Heart left ventricle (tissue), 13 donors: ENCODE measurements around the gene MT2A.

Source experiments
- POLR2A ChIP-seq, 2 donors: fragments of 450-650 bp; IDR thresholded peaks; one replicate each; pipeline ENCODE4 v1.6.1; 2017; ENCODE audit warnings: antibody characterized with exemption in 2 of 2, mild to moderate bottlenecking in 2 of 2, moderate library complexity in 2 of 2
- TF ChIP-seq, protein P1 (sequence below), 12 donors: fragments of 200-600 bp; sonication (generic) in 4 of 12; IDR thresholded peaks; one replicate each; pipeline versions ENCODE4 v1.5.0 to v1.8.0; 2018 to 2022; ENCODE audit warnings: antibody characterized with exemption in 12 of 12, mild to moderate bottlenecking in 5 of 12
- donor health status: ischemic (EF 13 %, LVEDD 7.1; RV severe dilation, severe dysfunction).
- donor health status: DM: no; HTN: yes; CAD: no.
- donor health status: DM: no; HTN: no; CAD: no.
- donor health status: ischemic (EF 25% LVEDD 6.9; RV normal size, moderate dysfunction).
- donor health status: ischemic (EF 25% LVEDD 5.7; RV mildly dilated, moderate dysfunction).
- donor health status: ischemic (EF 35%, LVEDD 5.7; RV mildly dilated, moderate dysfunction).
- donor health status: nonischemic (EF 11% LVEDD 7.7; RV severe dilation, severe dysfunction).
- donor health status: DM: yes; HTN: yes; CAD: no.
- donor health status: PGD.
- donor health status: ischemic (EF 29% LVEDD 5.4; RV normal size, mild dysfunction).
- donor health status: nonischemic (EF 23%, LVEDD 6.1; RV moderate dilation, normal function).

DNA sequence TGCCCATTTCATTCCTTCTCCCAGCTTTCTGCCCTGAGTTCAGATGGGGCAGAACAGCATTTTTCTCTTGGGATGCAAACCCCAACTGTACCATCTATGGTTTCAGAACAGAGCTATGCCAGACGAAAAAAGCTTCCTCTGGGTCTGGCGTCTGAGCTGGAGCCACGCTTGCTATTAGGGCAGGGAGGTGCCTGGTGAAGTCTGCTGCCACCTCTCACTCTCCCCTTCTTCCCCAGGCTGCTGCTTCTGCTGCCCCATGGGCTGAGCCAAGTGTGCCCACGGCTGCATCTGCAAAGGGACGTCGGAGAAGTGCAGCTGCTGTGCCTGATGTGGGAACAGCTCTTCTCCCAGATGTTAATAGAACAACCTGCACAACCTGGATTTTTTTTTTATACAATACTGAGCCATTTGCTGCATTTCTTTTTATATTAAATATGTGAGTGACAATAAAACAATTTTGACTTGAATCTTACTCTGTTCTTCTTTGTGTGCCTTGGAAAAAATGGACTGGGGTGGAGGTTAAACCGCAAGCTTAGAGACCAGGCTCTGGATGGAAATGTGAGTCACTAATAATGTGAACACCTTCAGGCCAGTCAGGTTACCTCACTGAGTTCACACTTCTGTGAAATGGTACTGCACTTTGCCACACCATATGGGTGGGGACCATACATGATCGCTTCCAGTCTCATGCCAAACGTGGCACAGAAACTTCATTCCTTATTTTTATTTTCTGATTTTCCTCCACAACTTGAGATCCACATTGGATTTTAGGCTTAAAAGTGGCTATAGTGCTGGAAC, 28.4 kb downstream of the MT2A start:
- TF ChIP-seq, protein P1, sequence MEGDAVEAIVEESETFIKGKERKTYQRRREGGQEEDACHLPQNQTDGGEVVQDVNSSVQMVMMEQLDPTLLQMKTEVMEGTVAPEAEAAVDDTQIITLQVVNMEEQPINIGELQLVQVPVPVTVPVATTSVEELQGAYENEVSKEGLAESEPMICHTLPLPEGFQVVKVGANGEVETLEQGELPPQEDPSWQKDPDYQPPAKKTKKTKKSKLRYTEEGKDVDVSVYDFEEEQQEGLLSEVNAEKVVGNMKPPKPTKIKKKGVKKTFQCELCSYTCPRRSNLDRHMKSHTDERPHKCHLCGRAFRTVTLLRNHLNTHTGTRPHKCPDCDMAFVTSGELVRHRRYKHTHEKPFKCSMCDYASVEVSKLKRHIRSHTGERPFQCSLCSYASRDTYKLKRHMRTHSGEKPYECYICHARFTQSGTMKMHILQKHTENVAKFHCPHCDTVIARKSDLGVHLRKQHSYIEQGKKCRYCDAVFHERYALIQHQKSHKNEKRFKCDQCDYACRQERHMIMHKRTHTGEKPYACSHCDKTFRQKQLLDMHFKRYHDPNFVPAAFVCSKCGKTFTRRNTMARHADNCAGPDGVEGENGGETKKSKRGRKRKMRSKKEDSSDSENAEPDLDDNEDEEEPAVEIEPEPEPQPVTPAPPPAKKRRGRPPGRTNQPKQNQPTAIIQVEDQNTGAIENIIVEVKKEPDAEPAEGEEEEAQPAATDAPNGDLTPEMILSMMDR (IDR thresholded peaks at IDR 0.05), result no peak
- no peak for TF ChIP-seq POLR2A (IDR thresholded peaks at IDR 0.05)
